ENCODE results near the gene SERPIND1. TPM values are rescaled to one million over a fixed set of nuclear protein-coding genes. Genes with fewer than 3 reads are reported as not detected.

SERPIND1 gene
- total and polyA plus RNA-seq, 2 of the 8 experiments (the other 6 are each of a cell fraction or from before 2014, with no cell fraction given) = not detected

DNA sequence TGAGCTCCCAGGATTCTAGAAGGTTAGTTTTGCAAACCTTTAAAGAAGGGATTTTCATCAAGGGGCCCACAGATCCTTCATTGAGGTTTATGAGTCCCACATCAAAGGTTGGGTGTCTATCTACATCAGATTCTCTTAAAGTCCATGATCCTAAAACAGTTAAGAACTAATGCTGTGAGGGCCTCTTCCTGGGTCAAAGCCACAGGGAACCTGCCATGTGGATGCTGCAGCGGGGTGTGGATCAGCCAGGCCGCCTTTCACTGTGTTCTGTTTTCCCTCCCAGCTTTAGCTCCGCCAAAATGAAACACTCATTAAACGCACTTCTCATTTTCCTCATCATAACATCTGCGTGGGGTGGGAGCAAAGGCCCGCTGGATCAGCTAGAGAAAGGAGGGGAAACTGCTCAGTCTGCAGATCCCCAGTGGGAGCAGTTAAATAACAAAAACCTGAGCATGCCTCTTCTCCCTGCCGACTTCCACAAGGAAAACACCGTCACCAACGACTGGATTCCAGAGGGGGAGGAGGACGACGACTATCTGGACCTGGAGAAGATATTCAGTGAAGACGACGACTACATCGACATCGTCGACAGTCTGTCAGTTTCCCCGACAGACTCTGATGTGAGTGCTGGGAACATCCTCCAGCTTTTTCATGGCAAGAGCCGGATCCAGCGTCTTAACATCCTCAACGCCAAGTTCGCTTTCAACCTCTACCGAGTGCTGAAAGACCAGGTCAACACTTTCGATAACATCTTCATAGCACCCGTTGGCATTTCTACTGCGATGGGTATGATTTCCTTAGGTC is 5.3 kb downstream of the SERPIND1 start (continued):
- TF ChIP-seq GTF2F1 (IDR thresholded peaks at IDR 0.05; ENCODE audit: borderline replicate concordance, low read depth, low read length) (no peak), YY1 (IDR thresholded peaks at IDR 0.05; ENCODE audit: low read depth, low read length) (no peak), RXRA (IDR thresholded peaks at IDR 0.05; ENCODE audit: insufficient read depth, low read depth, low read length) (no peak)
- TF ChIP-seq, protein P1, sequence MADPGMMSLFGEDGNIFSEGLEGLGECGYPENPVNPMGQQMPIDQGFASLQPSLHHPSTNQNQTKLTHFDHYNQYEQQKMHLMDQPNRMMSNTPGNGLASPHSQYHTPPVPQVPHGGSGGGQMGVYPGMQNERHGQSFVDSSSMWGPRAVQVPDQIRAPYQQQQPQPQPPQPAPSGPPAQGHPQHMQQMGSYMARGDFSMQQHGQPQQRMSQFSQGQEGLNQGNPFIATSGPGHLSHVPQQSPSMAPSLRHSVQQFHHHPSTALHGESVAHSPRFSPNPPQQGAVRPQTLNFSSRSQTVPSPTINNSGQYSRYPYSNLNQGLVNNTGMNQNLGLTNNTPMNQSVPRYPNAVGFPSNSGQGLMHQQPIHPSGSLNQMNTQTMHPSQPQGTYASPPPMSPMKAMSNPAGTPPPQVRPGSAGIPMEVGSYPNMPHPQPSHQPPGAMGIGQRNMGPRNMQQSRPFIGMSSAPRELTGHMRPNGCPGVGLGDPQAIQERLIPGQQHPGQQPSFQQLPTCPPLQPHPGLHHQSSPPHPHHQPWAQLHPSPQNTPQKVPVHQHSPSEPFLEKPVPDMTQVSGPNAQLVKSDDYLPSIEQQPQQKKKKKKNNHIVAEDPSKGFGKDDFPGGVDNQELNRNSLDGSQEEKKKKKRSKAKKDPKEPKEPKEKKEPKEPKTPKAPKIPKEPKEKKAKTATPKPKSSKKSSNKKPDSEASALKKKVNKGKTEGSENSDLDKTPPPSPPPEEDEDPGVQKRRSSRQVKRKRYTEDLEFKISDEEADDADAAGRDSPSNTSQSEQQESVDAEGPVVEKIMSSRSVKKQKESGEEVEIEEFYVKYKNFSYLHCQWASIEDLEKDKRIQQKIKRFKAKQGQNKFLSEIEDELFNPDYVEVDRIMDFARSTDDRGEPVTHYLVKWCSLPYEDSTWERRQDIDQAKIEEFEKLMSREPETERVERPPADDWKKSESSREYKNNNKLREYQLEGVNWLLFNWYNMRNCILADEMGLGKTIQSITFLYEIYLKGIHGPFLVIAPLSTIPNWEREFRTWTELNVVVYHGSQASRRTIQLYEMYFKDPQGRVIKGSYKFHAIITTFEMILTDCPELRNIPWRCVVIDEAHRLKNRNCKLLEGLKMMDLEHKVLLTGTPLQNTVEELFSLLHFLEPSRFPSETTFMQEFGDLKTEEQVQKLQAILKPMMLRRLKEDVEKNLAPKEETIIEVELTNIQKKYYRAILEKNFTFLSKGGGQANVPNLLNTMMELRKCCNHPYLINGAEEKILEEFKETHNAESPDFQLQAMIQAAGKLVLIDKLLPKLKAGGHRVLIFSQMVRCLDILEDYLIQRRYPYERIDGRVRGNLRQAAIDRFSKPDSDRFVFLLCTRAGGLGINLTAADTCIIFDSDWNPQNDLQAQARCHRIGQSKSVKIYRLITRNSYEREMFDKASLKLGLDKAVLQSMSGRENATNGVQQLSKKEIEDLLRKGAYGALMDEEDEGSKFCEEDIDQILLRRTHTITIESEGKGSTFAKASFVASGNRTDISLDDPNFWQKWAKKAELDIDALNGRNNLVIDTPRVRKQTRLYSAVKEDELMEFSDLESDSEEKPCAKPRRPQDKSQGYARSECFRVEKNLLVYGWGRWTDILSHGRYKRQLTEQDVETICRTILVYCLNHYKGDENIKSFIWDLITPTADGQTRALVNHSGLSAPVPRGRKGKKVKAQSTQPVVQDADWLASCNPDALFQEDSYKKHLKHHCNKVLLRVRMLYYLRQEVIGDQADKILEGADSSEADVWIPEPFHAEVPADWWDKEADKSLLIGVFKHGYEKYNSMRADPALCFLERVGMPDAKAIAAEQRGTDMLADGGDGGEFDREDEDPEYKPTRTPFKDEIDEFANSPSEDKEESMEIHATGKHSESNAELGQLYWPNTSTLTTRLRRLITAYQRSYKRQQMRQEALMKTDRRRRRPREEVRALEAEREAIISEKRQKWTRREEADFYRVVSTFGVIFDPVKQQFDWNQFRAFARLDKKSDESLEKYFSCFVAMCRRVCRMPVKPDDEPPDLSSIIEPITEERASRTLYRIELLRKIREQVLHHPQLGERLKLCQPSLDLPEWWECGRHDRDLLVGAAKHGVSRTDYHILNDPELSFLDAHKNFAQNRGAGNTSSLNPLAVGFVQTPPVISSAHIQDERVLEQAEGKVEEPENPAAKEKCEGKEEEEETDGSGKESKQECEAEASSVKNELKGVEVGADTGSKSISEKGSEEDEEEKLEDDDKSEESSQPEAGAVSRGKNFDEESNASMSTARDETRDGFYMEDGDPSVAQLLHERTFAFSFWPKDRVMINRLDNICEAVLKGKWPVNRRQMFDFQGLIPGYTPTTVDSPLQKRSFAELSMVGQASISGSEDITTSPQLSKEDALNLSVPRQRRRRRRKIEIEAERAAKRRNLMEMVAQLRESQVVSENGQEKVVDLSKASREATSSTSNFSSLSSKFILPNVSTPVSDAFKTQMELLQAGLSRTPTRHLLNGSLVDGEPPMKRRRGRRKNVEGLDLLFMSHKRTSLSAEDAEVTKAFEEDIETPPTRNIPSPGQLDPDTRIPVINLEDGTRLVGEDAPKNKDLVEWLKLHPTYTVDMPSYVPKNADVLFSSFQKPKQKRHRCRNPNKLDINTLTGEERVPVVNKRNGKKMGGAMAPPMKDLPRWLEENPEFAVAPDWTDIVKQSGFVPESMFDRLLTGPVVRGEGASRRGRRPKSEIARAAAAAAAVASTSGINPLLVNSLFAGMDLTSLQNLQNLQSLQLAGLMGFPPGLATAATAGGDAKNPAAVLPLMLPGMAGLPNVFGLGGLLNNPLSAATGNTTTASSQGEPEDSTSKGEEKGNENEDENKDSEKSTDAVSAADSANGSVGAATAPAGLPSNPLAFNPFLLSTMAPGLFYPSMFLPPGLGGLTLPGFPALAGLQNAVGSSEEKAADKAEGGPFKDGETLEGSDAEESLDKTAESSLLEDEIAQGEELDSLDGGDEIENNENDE (IDR thresholded peaks at IDR 0.05; ENCODE audit: insufficient replicate concordance, low read length) = no peak

Data from H1 (cell line).